Measurements from ENCODE around the gene CCDC87. TPM values are rescaled to one million over a fixed set of nuclear protein-coding genes. Genes with fewer than 3 reads are reported as not detected.

CCDC87 gene
- total and polyA plus RNA-seq, 2 of the 8 experiments (the other 6 are each of a cell fraction or from before 2014, with no cell fraction given): 0.32 to 0.99 TPM

- no peak for TF ChIP-seq RBBP5 (IDR thresholded peaks at IDR 0.05; ENCODE audit: borderline replicate concordance, low read depth, low read length)
- TF ChIP-seq SP4 (IDR thresholded peaks at IDR 0.05; ENCODE audit: low read length): no peak
- peak; percentile 50; the same call in 1 of the 2 replicates for TF ChIP-seq CREB1 (IDR thresholded peaks at IDR 0.05)
- peak; percentile 84; the same call in 1 of the 2 replicates for TF ChIP-seq EGR1 (IDR thresholded peaks at IDR 0.05; ENCODE audit: borderline replicate concordance, low read depth, low read length)
- no peak for TF ChIP-seq KDM4A (IDR thresholded peaks at IDR 0.05; ENCODE audit: low read depth, low read length, severe bottlenecking)
- TF ChIP-seq YY1 (IDR thresholded peaks at IDR 0.05; ENCODE audit: low read depth, low read length): peak; percentile 54; the same call in 1 of the 2 replicates
- peak; percentile 76; the same call in 1 of the 2 replicates for TF ChIP-seq BACH1 (IDR thresholded peaks at IDR 0.05; ENCODE audit: low read length)
- no peak for TF ChIP-seq CTBP2 (IDR thresholded peaks at IDR 0.05; ENCODE audit: borderline replicate concordance, insufficient read depth, insufficient read length, low read length)
- TF ChIP-seq JUND (IDR thresholded peaks at IDR 0.05; ENCODE audit: low read length): no peak
- no peak for TF ChIP-seq HDAC6 (IDR thresholded peaks at IDR 0.05; ENCODE audit: low read depth, low read length)
- TF ChIP-seq EP300 (IDR thresholded peaks at IDR 0.05; ENCODE audit: borderline replicate concordance in 1 of 2, low read depth in 2 of 2, low read length in 2 of 2): 0 out of 3 replicates have a peak, but pooled peaks of 1 of the 2 experiments have one; percentile 26
Measured at GRCh38 chr11:66579017-66579606, 13.8 kb downstream of the CCDC87 start (continued).
